GM21515 (cell line): ENCODE results near the gene ETV6.
A peak's percentile ranks its signal among the peaks of the same experiment; 100 is the strongest.

Experiments used
- ATAC-seq: cut with Tn5 transposase; IDR thresholded peaks from one replicate; pipeline ENCODE4 v1.9.1; 2021; ENCODE audit not compliant: unreplicated experiment

The ETV6 gene

GRCh38 chr12:11846488-11846887, 197.0 kb downstream of the ETV6 start:
- no peak for ATAC-seq

- ATAC-seq, result no peak
Measured at GRCh38 chr12:11847539-11847938, 198.1 kb downstream of the ETV6 start.

GRCh38 chr12:11849757-11850504, 200.5 kb downstream of the ETV6 start:
- ATAC-seq, result no peak

GRCh38 chr12:11853126-11853525, 203.7 kb downstream of the ETV6 start:
- no peak for ATAC-seq

GRCh38 chr12:11854011-11854499, 204.6 kb downstream of the ETV6 start:
- no peak for ATAC-seq

- ATAC-seq, result peak; percentile 50
Measured at GRCh38 chr12:11855983-11856374, 206.5 kb downstream of the ETV6 start.

GRCh38 chr12:11856971-11857370, 207.5 kb downstream of the ETV6 start:
- no peak for ATAC-seq

- ATAC-seq, result no peak
Measured at GRCh38 chr12:11859705-11860425, 210.4 kb downstream of the ETV6 start.

GRCh38 chr12:11861155-11861863, 211.8 kb downstream of the ETV6 start:
- no peak for ATAC-seq

- ATAC-seq, result no peak
Measured at GRCh38 chr12:11861864-11862600, 212.6 kb downstream of the ETV6 start.

- ATAC-seq, result no peak
Measured at GRCh38 chr12:11862798-11863197, 213.3 kb downstream of the ETV6 start.

GRCh38 chr12:11863478-11863906, 214.0 kb downstream of the ETV6 start:
- ATAC-seq, result no peak

- no peak for ATAC-seq
Measured at GRCh38 chr12:11863988-11864387, 214.5 kb downstream of the ETV6 start.

- no peak for ATAC-seq
Measured at GRCh38 chr12:11865824-11866223, 216.3 kb downstream of the ETV6 start.

- no peak for ATAC-seq
Measured at GRCh38 chr12:11868027-11868426, 218.6 kb downstream of the ETV6 start.

- ATAC-seq, result no peak
Measured at GRCh38 chr12:11869406-11869805, 219.9 kb downstream of the ETV6 start.

- ATAC-seq, result no peak
Measured at GRCh38 chr12:11870041-11870451, 220.6 kb downstream of the ETV6 start.

- ATAC-seq, result no peak
Measured at GRCh38 chr12:11872055-11872454, 222.6 kb downstream of the ETV6 start.

- no peak for ATAC-seq
Measured at GRCh38 chr12:11875414-11875935, 226.0 kb downstream of the ETV6 start.

GRCh38 chr12:11876307-11876706, 226.8 kb downstream of the ETV6 start:
- ATAC-seq, result no peak
